NCI-H146 treated with DMSO at 0.1 percent for 48 hours (cell line): Measurements from ENCODE around the gene FLT3LG.
"Not testable (repeated sequence)": the region's sequence is repeated elsewhere in the genome, so short reads cannot be mapped to it uniquely, and the experiment has no call there.

ENCODE experiments used
- DNase-seq: peaks from one replicate; lab custom pipeline; 2025; ENCODE audit not compliant: unreplicated experiment; lab: John Stamatoyannopoulos, UW

Gene FLT3LG

DNA sequence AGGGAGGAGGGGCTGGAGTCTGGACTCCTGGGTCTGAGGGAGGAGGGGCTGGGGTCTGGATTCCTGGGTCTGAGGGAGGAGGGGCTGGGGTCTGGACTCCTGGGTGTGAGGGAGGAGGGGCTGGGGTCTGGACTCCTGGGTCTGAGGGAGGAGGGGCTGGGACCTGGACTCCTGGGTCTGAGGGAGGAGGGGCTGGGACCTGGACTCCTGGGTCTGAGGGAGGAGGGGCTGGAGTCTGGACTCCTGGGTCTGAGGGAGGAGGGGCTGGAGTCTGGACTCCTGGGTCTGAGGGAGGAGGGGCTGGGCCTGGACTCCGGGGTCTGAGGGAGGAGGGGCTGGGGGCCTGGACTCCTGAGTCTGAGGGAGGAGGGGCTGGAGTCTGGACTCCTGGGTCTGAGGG, 12.9 kb upstream of the FLT3LG start:
- DNase-seq, result not testable (repeated sequence)

- no peak for DNase-seq
These were observed 12.4 kb upstream of the FLT3LG start for GRCh38 chr19:49461656-49462055.

DNA sequence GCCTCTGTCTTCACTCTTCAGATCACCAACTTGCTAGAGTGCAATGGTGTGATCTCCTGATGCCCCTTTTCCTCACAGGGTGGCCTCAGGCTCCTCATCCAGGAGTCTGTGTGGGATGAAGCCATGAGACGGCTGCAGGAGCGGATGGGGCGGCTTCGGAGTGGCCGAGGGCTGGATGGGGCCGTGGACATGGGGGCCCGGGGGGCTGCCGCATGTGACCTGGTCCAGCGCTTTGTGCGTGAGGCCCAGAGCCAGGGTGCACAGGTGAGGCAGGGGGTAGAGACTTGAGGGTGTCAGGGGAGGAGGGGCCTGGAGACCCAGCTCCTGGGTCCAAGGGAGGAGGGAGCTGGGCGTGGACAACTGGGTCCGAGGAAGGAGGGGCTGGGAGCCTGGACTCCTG, 11.5 kb upstream of the FLT3LG start:
- no peak for DNase-seq

DNA sequence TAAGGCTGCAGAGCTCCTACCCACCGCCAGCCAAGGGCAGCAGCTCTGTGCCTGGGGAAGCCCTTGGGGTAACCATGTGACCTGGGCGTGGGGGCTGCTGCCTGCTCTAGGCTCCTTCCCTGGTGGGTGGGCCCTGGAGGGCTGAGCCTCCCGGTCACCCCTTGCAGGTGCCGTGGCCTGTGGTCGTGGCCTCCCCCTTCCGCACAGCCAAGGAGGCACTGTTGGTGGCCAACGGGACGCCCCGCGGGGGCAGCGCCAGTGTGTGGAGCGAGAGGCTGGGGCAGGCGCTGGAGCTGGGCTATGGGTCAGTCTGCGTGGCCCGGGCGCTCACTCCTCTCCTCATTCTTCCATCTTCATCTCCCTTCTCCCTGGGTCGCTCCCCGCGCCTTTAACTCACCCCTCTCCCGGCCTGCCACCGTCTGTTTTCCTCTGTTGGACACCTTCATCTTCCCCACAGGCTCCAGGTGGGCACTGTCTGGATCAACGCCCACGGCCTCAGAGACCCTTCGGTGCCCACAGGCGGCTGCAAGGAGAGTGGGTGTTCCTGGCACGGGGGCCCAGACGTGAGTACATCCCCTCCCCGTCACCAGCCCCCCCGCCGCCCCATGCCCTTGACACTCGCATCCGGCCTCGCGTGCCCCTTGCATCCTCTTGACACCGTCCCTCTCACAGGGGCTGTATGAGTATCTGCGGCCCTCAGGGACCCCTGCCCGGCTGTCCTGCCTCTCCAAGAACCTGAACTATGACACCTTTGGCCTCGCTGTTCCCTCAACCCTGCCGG, 9.9 kb upstream of the FLT3LG start:
- DNase-seq, result no peak

GRCh38 chr19:49465371-49465770, 8.6 kb upstream of the FLT3LG start:
- DNase-seq, result no peak

GRCh38 chr19:49468199-49468598, 5.8 kb upstream of the FLT3LG start:
- DNase-seq, result no peak

- no peak for DNase-seq
These were observed 5.1 kb upstream of the FLT3LG start for GRCh38 chr19:49468746-49469447.

DNA sequence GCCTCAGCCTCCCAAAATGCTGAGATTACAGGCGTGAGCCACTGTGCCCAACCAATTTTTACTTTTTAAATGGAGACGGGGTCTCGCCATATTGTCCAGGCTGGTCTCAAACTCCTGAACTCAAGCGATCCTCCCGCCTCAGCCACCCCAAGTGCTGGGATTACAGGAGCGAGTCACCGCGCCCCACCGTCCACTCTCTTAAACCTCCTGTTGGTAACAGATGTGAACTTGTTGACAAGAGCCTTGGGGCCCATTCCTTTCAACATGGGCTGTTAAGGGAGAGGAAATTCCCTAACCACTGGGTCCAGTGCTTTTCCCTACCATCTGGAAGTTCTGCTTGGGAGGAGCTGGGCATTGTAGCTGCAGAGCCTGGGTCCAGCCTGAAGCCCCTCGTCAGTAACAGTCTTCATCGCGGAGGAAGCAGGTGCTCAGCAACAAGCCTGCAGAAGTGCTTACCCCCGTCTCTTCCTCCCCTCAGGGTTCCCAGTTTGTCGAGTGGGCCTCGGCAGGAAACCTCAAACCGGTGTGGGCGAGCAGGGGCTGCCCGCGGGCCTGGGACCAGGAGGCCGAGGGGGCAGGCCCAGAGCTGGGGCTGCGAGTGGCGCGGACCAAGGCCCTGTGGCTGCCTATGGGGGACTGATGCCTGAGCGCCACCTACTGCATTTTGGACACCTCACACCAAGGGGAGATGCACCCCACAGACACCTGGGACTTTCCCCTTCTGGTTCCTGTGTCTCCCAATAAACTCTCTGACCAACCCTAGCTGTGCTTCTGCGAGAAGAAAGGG, 4.0 kb upstream of the FLT3LG start:
- DNase-seq, result no peak

GRCh38 chr19:49470615-49470978, 3.4 kb upstream of the FLT3LG start:
- DNase-seq, result no peak

- DNase-seq, result no peak
These were observed 1.1 kb upstream of the FLT3LG start for GRCh38 chr19:49472936-49473335.

- DNase-seq, result not testable (repeated sequence)
These were observed 531 bp upstream of the FLT3LG start for GRCh38 chr19:49473501-49473867.

DNA sequence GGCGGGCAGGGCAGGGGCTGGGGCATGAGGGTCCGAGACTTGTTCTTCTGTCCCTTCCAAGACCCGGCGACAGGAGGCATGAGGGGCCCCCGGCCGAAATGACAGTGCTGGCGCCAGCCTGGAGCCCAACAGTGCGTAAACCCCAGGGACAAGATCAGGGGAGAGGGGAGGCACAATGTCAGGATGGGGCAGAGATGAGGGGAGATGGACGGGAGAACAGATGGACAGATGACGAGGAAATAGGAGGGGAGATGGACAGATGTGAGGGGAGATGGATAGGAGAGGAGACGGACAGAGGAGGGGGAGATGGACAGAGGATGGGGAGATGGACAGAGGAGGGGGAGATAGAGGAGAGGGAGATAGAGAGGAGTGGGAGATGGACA, 518 bp downstream of the FLT3LG start:
- DNase-seq, result no peak

GRCh38 chr19:49475191-49475917, 1.3 kb downstream of the FLT3LG start:
- DNase-seq, result no peak

DNA sequence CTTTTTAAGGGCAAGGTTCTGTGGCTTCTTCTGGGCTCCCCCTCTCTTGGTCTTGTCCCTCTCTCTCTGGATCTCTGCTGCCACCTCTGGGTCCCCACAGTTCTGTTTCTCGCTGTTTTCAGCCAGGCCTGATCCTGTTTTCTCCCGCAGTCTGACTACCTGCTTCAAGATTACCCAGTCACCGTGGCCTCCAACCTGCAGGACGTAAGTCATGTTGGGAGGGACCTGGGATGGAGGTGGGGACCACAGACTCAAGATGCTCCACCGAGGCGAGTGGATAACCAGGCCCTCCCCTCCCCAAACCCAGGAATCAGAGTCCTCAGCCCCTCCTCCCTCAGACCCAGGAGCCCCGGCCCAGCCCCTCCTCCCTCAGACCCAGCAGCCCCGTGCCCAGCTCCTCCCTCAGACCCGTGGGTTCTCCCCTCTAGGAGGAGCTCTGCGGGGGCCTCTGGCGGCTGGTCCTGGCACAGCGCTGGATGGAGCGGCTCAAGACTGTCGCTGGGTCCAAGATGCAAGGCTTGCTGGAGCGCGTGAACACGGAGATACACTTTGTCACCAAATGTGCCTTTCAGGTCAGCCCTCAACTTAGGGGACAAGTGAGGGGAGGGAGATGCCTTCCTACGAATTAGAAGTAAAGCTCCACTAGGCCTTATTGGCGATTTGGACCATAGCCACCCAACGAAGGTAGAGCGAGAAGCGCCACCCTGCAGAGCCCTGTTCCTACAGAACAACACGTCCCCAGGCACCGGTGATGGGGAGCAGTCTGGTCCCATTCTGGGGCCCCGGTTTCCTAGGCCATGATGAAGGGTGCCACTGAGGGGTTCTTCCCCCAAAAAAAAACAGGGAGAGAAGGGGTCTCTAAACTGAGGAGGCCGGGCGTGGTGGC, 2.2 kb downstream of the FLT3LG start:
- DNase-seq, result peak; percentile 28

- no peak for DNase-seq
These were observed 6.1 kb downstream of the FLT3LG start for GRCh38 chr19:49479975-49480628.

GRCh38 chr19:49481020-49481683, 7.1 kb downstream of the FLT3LG start:
- DNase-seq, result no peak

- DNase-seq, result no peak
These were observed 12.2 kb downstream of the FLT3LG start for GRCh38 chr19:49486232-49486631.

DNA sequence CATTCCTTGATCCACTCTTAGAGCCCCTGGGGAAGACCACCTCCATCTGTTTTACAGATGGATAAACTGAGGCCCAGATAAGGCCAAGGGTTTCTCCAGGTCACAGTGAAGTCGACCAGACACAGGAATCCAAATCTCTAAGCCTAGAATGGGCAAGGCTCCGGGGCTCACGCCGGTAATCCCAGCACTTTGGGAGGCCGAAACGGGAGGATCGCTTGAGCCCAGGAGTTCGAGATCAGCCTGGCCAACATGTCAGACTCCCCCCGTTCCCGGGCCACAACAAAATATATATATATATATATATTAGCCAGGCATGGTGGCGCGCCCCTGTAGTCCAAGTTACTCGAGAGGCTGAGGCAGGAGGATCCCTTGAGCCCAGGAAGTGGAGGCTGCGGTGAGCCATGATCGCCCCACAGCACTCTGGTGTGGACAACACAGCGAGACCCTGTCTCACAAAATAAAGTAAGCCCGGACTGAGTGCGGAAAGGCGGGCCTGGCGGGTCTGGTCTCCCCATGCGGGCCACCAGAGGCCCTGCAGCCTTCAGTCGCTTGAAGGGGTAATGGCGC, 12.8 kb downstream of the FLT3LG start:
- no peak for DNase-seq
